WERI-Rb-1 (cell line): ENCODE results near the gene COX19.
A peak's percentile ranks its signal among the peaks of the same experiment; 100 is the strongest.

Experiments
- DNase-seq: peaks from one replicate; pipeline ENCODE4 v3.0.0-alpha.2; 2020
- H3K27ac ChIP-seq: fragments of 250-450 bp; sonication (Bioruptor Pico); 2 replicates; pipeline ENCODE4 v1.5.1; 2020; ENCODE audit warnings: mild to moderate bottlenecking, moderate library complexity
- H3K27me3 ChIP-seq: fragments of 250-450 bp; sonication (Bioruptor Pico); 2 replicates; pipeline ENCODE4 v1.5.1; 2021; ENCODE audit warnings: mild to moderate bottlenecking, low read depth, moderate library complexity; ENCODE audit not compliant: insufficient read depth, severe bottlenecking
- H3K36me3 ChIP-seq: fragments of 250-450 bp; sonication (Bioruptor Pico); 2 replicates; pipeline ENCODE4 v1.5.1; 2020; ENCODE audit warnings: mild to moderate bottlenecking, moderate library complexity
- H3K4me3 ChIP-seq: 2 replicates; pipeline ENCODE4 v1.5.1; 2011; ENCODE audit warnings: low read depth, mild to moderate bottlenecking, control low read depth, low read length
- H3K9me3 ChIP-seq: fragments of 250-450 bp; sonication (Bioruptor Pico); 2 replicates; pipeline ENCODE4 v1.5.1; 2021; ENCODE audit warnings: mild to moderate bottlenecking, moderate library complexity; ENCODE audit not compliant: severe bottlenecking
- TF ChIP-seq, protein P1 (sequence below): IDR thresholded peaks from 2 replicates; pipeline ENCODE4 v1.5.1; 2011; ENCODE audit warnings: low read depth, mild to moderate bottlenecking, control low read depth, inconsistent platforms, low read length

The COX19 gene

GRCh38 chr7:982511-983003 lies 7.2 kb upstream of the COX19 start:
- Histone ChIP-seq H3K9me3 (no peaks in the 10 kb centered on the region), H3K27me3 (no peaks in the 10 kb centered on the region), H3K4me3 (no peak overlapping the region), H3K27ac (peak overlapping the region; percentile 80), H3K36me3 (no peaks in the 10 kb centered on the region)
- no peak for DNase-seq
- TF ChIP-seq, protein P1, sequence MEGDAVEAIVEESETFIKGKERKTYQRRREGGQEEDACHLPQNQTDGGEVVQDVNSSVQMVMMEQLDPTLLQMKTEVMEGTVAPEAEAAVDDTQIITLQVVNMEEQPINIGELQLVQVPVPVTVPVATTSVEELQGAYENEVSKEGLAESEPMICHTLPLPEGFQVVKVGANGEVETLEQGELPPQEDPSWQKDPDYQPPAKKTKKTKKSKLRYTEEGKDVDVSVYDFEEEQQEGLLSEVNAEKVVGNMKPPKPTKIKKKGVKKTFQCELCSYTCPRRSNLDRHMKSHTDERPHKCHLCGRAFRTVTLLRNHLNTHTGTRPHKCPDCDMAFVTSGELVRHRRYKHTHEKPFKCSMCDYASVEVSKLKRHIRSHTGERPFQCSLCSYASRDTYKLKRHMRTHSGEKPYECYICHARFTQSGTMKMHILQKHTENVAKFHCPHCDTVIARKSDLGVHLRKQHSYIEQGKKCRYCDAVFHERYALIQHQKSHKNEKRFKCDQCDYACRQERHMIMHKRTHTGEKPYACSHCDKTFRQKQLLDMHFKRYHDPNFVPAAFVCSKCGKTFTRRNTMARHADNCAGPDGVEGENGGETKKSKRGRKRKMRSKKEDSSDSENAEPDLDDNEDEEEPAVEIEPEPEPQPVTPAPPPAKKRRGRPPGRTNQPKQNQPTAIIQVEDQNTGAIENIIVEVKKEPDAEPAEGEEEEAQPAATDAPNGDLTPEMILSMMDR: no peak

DNA sequence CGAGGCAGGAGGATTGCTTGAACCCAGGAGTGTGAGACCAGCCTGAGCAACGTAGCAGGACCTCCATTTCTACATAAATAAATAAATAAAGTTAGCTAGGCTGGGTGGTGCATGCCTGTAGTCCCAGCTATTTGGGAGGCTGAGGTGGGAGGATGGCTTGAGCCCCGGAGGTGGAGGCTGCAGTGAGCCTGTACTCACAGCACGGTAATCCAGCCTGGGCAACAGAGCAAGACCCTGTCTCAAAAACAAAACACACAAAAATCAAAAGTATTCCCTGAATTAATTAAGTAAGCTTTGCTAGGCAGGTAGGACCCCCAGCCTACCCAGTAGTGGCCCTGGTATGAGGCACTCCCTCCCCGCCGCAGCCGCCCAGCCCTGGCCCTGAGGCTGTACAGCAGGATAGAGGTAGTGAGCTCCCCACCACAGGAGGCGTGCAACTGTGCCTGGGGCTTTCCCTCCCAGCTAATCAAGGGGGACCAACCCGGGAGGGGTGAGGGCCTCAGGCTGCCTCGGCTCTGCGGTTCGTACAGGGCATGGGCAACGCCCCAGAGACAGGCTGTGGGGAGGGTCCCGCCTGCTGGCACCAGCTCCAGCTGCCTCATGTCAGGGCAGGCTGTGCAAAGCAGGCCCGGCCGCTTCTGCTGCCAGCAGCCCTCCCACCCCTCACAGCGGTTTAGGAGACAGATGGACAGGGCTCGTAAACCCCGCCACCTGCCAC lies 6.6 kb upstream of the COX19 start:
- Histone ChIP-seq H3K36me3 (no peaks in the 10 kb centered on the region), H3K4me3 (no peak overlapping the region), H3K27ac (peak overlapping the region; percentile 80), H3K27me3 (no peaks in the 10 kb centered on the region), H3K9me3 (no peaks in the 10 kb centered on the region)
- peak; percentile 91 for DNase-seq
- TF ChIP-seq, protein P1: no peak

GRCh38 chr7:979886-980571 lies 4.7 kb upstream of the COX19 start:
- Histone ChIP-seq H3K27ac (peak overlapping the region; percentile 16; the same call in 1 of the 2 replicates), H3K27me3 (no peaks in the 10 kb centered on the region), H3K9me3 (no peaks in the 10 kb centered on the region), H3K36me3 (peaks cover 2% of the 10 kb centered on the region), H3K4me3 (no peak overlapping the region)
- no peak for DNase-seq
- TF ChIP-seq, protein P1: no peak

- Histone ChIP-seq H3K36me3 (peaks cover 4% of the 10 kb centered on the region), H3K9me3 (no peaks in the 10 kb centered on the region), H3K27ac (no peak overlapping the region), H3K27me3 (no peaks in the 10 kb centered on the region), H3K4me3 (no peak overlapping the region)
- DNase-seq: no peak
- TF ChIP-seq, protein P1: no peak
Measured at GRCh38 chr7:979151-979550, 3.8 kb upstream of the COX19 start.

- TF ChIP-seq, protein P1: no peak
- Histone ChIP-seq H3K4me3 (no peak overlapping the region), H3K27ac (no peak overlapping the region; the same call in 1 of the 2 replicates), H3K36me3 (peaks cover 4% of the 10 kb centered on the region), H3K9me3 (no peaks in the 10 kb centered on the region), H3K27me3 (no peaks in the 10 kb centered on the region)
- DNase-seq: no peak
Measured at GRCh38 chr7:978416-979091, 3.2 kb upstream of the COX19 start.
